GM12878 (cell line): ENCODE data around the gene SHFL. TPM values are rescaled to one million over a fixed set of nuclear protein-coding genes. Genes with fewer than 3 reads are reported as not detected.

Experiments
- ATAC-seq: fragments of 200-7000 bp; cut with Tn5 transposase; 3 replicates; pipeline ENCODE4 v1.9.1; 2020; ENCODE audit warnings: mild to moderate bottlenecking, moderate library complexity
- BruUV-seq: library from RNA; stranded (reverse); fragments of 400-500 nt; replicated peaks from 2 replicates; lab custom pipeline; 2021; lab: Mats Ljungman, UMichigan
- CTCF ChIA-PET: fragments of 300-600 bp; sonication (Branson Sonifier 250); formaldehyde crosslinking; extraction: SDS; loops from one replicate; lab custom pipeline; 2021; ENCODE audit warnings: inconsistent platforms; lab: Yijun Ruan, JAX
- POLR2A ChIA-PET: fragments of 350-600 bp; formaldehyde crosslinking; extraction: SDS; loops from one replicate; lab custom pipeline; 2021; ENCODE audit warnings: inconsistent platforms; lab: Charles Lee
- RAD21 ChIA-PET: fragments of 300-600 bp; sonication (Branson Sonifier 250); formaldehyde crosslinking; loops from one replicate; lab custom pipeline; 2023; ENCODE audit warnings: antibody characterized with exemption; ENCODE audit not compliant: unreplicated experiment; lab: Charles Lee
- SMC1A ChIA-PET: fragments of 300-600 bp; sonication (Branson Sonifier 250); formaldehyde crosslinking; loops from one replicate; lab custom pipeline; 2023; ENCODE audit not compliant: unreplicated experiment, uncharacterized antibody; lab: Charles Lee
- DNase-seq: peaks from one replicate; pipeline ENCODE4 v3.0.0-alpha.2; 2011; ENCODE audit warnings: low read depth, low spot score
- FAIRE-seq: peaks from 3 replicates; lab custom pipeline; 2011; peaks lifted over from hg19 to GRCh38; lab: Jason Lieb, UNC
- H2AFZ ChIP-seq: 2 replicates; pipeline ENCODE4 v1.6.0; 2011; ENCODE audit warnings: low read depth, low read length, control low read depth; ENCODE audit not compliant: control insufficient read depth
- H3K27ac ChIP-seq: 2 replicates; pipeline ENCODE4 v1.5.1; 2011; ENCODE audit warnings: control low read depth; ENCODE audit not compliant: control insufficient read depth, insufficient read depth
- H3K27me3 ChIP-seq, 2 experiments: replicated peaks in 1 of 2; 2 replicates each; pipeline versions ENCODE4 v1.6.0 to v1.6.1; 2011; ENCODE audit warnings: low read length in 1 of 2; ENCODE audit not compliant: control insufficient read depth in 2 of 2, insufficient read depth in 2 of 2
- H3K36me3 ChIP-seq, 2 experiments: 2 replicates each; pipeline ENCODE4 v1.5.1; 2011; ENCODE audit warnings: low read length in 1 of 2; ENCODE audit not compliant: control insufficient read depth in 2 of 2, insufficient read depth in 2 of 2
- H3K4me1 ChIP-seq: 2 replicates; pipeline ENCODE4 v1.6.1; 2011; ENCODE audit warnings: mild to moderate bottlenecking, low read length, moderate library complexity, mixed read lengths; ENCODE audit not compliant: control insufficient read depth, insufficient read depth
- H3K4me2 ChIP-seq: 2 replicates; pipeline ENCODE4 v1.6.0; 2011; ENCODE audit warnings: control low read depth; ENCODE audit not compliant: control insufficient read depth, insufficient read depth
- H3K4me3 ChIP-seq: fragments of 200-600 bp; sonication (generic); 2 replicates; pipeline ENCODE4 v1.5.1; 2016
- H3K79me2 ChIP-seq: 2 replicates; pipeline ENCODE4 v1.6.0; 2011; ENCODE audit warnings: low read length; ENCODE audit not compliant: control insufficient read depth, insufficient read depth
- H3K9ac ChIP-seq: 2 replicates; pipeline ENCODE4 v1.8.0; 2011; ENCODE audit warnings: low read length, control low read depth, mixed read lengths; ENCODE audit not compliant: control insufficient read depth, insufficient read depth
- H3K9me3 ChIP-seq: replicated peaks from 3 replicates; pipeline ENCODE4 v1.5.1; 2011; ENCODE audit warnings: mild to moderate bottlenecking, low read length; ENCODE audit not compliant: control insufficient read depth, insufficient read depth
- H4K20me1 ChIP-seq: 2 replicates; pipeline ENCODE4 v1.6.0; 2011; ENCODE audit not compliant: control insufficient read depth, insufficient read depth
- ATF7 ChIP-seq: fragments of 450-650 bp; IDR thresholded peaks from 2 replicates; pipeline ENCODE4 v1.6.1; 2016; ENCODE audit warnings: low read depth, mild to moderate bottlenecking
- BCL11A ChIP-seq: IDR thresholded peaks from 2 replicates; pipeline ENCODE4 v1.6.1; 2011; ENCODE audit warnings: low read depth, low read length
- CEBPZ ChIP-seq: fragments of 150-350 bp; IDR thresholded peaks from 2 replicates; pipeline ENCODE4 v1.6.1; 2016; ENCODE audit warnings: low read depth, low read length
- CREM ChIP-seq: IDR thresholded peaks from 2 replicates; pipeline ENCODE4 v1.6.1; 2014; ENCODE audit warnings: antibody characterized with exemption, low read depth
- MEF2A ChIP-seq: IDR thresholded peaks from 2 replicates; pipeline ENCODE4 v1.6.1; 2011; ENCODE audit warnings: low read depth, mild to moderate bottlenecking, low read length, moderate library complexity; ENCODE audit not compliant: insufficient read depth
- NKRF ChIP-seq: fragments of 450-650 bp; conservative IDR thresholded peaks from 2 replicates; pipeline ENCODE4 v1.6.1; 2017; ENCODE audit warnings: mild to moderate bottlenecking, moderate library complexity
- NRF1 ChIP-seq: conservative IDR thresholded peaks from 2 replicates; pipeline ENCODE4 v1.6.1; 2011; ENCODE audit warnings: mild to moderate bottlenecking, low read depth, low read length, improper control_type of control experiment
- SIN3A ChIP-seq: IDR thresholded peaks from 2 replicates; pipeline ENCODE4 v1.6.1; 2012; ENCODE audit warnings: low read depth, low read length, improper control_type of control experiment
- SMAD5 ChIP-seq: IDR thresholded peaks from 2 replicates; pipeline ENCODE4 v1.6.1; 2016; ENCODE audit warnings: antibody characterized with exemption, low read depth
- SUZ12 ChIP-seq: fragments of 200-600 bp; sonication (generic); IDR thresholded peaks from one replicate; pipeline ENCODE4 v1.6.1; 2018; ENCODE audit warnings: antibody characterized with exemption, mild to moderate bottlenecking; ENCODE audit not compliant: unreplicated experiment
- USF1 ChIP-seq: IDR thresholded peaks from 2 replicates; pipeline ENCODE4 v1.6.1; 2011; ENCODE audit warnings: borderline replicate concordance, low read depth, mild to moderate bottlenecking, moderate library complexity, mixed read lengths, low read length; ENCODE audit not compliant: insufficient read depth; ENCODE audit errors: extremely low read length
- USF2 ChIP-seq: IDR thresholded peaks from 2 replicates; pipeline ENCODE4 v1.6.1; 2011; ENCODE audit warnings: low read depth, low read length, improper control_type of control experiment, borderline replicate concordance
- WGBS: methylation state at CpG from one replicate; pipeline ENCODE4 v1.1.6; 2016; ENCODE audit warnings: low lambda C conversion rate; ENCODE audit not compliant: insufficient replicate concordance, insufficient coverage; ENCODE audit errors: missing lambda C conversion rate; 5-methylcytosine and 5-hydroxymethylcytosine counted together
- in situ Hi-C: fragments of 300-500 bp; cut with MboI; formaldehyde crosslinking; loops from 9 replicates; pipeline ENCODE4 v1.14.3; 2018; ENCODE audit warnings: mixed read lengths
- intact Hi-C: fragments of 100-400 bp; cut with micrococcal nuclease; formaldehyde crosslinking; loops from one replicate; pipeline ENCODE4 v1.14.2; 2022; ENCODE audit not compliant: unreplicated experiment
- polyA plus RNA-seq, 11 experiments: library from polyadenylated mRNA; depleted of rRNA in 4 of 11; unstranded in 6 of 11; stranded (reverse) in 5 of 11; fragments of >200 nt; fragmentation: Nextera tagmentation in 4 of 11; fragmentation: Illumina TruSeq in 1 of 11; extraction: Ambion mirVana in 4 of 11; extraction: Trizol in 1 of 11; gene quantifications; 1 replicate in 1 of 11; 2 replicates in 10 of 11; pipeline versions ENCODE4 v1.2.1 to v1.2.3, GENCODE V29; 2011 to 2016; ENCODE audit warnings: inconsistent platforms in 2 of 11, missing spikeins in 2 of 11, low read depth in 1 of 11
- total RNA-seq, 4 experiments: library from RNA; depleted of rRNA in 3 of 4; stranded (reverse); fragments of >200 nt in 3 of 4; fragmentation: Illumina TruSeq in 1 of 4; extraction: Trizol in 1 of 4; gene quantifications; 2 replicates each; pipeline versions ENCODE4 v1.2.1 to v1.2.3, GENCODE V29; 2013 to 2021

The SHFL gene
- total and polyA plus RNA-seq, 10 of the 15 experiments (the other 5 are each of a cell fraction or from before 2014, with no cell fraction given), result 8.0 to 83.8 (median 40.7) TPM

GRCh38 chr19:10141479-10141878 is 55.4 kb downstream of the SHFL start:
- POLR2A ChIA-PET, result interaction anchor here (1.9 kb wide), 1 partner anchor 10 kb away, joined by 4 read pairs; no protein-coding TSS in a partner anchor
- Histone ChIP-seq H3K4me1 (no peaks in the 10 kb centered on the region), H3K4me3 (no peak overlapping the region), H3K27ac (no peak overlapping the region), H3K9ac (no peak overlapping the region), H2AFZ (no peak overlapping the region), H4K20me1 (no peaks in the 10 kb centered on the region), H3K36me3 (peaks cover 61 to 78% of the 10 kb centered on the region in 2 experiments), H3K4me2 (no peak overlapping the region), H3K9me3 (no peaks in the 10 kb centered on the region), H3K27me3 (no peaks in the 10 kb centered on the region), H3K79me2 (no peaks in the 10 kb centered on the region)
- in situ Hi-C loops, result no loop called here
- RAD21 ChIA-PET, result interaction anchor here (0.6 kb wide), 1 partner anchor 45 kb away, joined by 3 read pairs; no protein-coding TSS in a partner anchor
- DNase-seq, result no peak
- CTCF ChIA-PET, result interaction anchor here (1.0 kb wide), 1 partner anchor 33 kb away, joined by 3 read pairs; no protein-coding TSS in a partner anchor
- ATAC-seq, result no peak
- intact Hi-C loops, result no loop called here
- no peak for FAIRE-seq
- WGBS, result 97% methylated on average over 13 of the region's 13 CpGs
- SMC1A ChIA-PET, result no interaction called here
- TF ChIP-seq NKRF, result no peak
- TF ChIP-seq NRF1, result no peak
- TF ChIP-seq BCL11A, result no peak
- no peak for TF ChIP-seq USF1
- TF ChIP-seq SIN3A, result no peak
- no peak for TF ChIP-seq MEF2A
- no peak for TF ChIP-seq SUZ12
- TF ChIP-seq SMAD5, result no peak
- no peak for TF ChIP-seq ATF7
- no peak for TF ChIP-seq CREM
- TF ChIP-seq CEBPZ, result no peak
- TF ChIP-seq USF2, result no peak
- no TSS peak for BruUV-seq
